GM10266 (cell line): ENCODE results near the gene IRX3.

Source experiments
- DNase-seq: peaks from one replicate; pipeline ENCODE4 v3.0.0; 2012; ENCODE audit errors: extremely low spot score
- TF ChIP-seq, protein P1 (sequence below): IDR thresholded peaks from 2 replicates; pipeline ENCODE4 v1.5.1; 2012; ENCODE audit warnings: mild to moderate bottlenecking, low read depth; ENCODE audit not compliant: control insufficient read depth, insufficient read depth; ENCODE audit errors: missing control alignments

Gene IRX3

DNA sequence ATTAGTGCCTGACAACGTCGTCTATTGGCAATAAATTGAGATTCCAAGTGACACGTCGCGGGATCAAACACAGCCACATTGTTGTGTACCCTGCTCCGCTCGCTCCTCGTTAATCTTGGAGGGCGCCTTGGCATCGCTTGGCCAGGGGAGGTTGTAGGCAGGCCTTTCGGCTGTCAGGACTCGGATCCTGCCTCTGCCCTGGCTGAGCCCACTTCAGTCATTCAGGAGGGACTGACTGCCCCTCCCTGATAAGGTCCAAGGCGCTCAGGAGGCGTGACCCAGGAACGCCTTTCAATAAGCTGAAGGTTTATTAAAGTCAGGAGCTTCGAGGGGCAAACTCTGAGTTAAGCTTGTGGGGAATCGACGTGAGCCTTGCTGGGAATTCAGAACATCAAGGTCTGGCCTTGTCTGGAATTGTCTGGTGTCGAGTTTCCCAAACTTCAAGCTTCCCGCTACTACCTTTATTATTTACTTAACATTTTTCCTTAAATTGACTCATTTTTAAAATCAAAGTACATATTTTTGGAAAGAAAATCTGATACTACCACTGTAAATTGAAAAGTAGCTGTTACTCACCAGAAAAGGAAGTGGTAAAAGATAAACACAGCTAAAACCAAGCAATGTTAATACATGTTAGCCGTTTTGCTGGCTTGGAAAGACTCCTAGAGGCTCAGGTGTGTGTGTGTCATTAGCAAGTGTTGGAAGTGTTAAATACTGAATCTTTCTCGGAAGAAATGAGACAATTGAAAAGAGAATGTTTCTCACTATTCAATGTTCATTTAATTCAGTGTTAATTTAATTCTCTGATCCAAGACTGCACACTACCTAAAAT is 5.3 kb upstream of the IRX3 start:
- DNase-seq, result no peak
- TF ChIP-seq, protein P1, sequence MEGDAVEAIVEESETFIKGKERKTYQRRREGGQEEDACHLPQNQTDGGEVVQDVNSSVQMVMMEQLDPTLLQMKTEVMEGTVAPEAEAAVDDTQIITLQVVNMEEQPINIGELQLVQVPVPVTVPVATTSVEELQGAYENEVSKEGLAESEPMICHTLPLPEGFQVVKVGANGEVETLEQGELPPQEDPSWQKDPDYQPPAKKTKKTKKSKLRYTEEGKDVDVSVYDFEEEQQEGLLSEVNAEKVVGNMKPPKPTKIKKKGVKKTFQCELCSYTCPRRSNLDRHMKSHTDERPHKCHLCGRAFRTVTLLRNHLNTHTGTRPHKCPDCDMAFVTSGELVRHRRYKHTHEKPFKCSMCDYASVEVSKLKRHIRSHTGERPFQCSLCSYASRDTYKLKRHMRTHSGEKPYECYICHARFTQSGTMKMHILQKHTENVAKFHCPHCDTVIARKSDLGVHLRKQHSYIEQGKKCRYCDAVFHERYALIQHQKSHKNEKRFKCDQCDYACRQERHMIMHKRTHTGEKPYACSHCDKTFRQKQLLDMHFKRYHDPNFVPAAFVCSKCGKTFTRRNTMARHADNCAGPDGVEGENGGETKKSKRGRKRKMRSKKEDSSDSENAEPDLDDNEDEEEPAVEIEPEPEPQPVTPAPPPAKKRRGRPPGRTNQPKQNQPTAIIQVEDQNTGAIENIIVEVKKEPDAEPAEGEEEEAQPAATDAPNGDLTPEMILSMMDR, result no peak

DNA sequence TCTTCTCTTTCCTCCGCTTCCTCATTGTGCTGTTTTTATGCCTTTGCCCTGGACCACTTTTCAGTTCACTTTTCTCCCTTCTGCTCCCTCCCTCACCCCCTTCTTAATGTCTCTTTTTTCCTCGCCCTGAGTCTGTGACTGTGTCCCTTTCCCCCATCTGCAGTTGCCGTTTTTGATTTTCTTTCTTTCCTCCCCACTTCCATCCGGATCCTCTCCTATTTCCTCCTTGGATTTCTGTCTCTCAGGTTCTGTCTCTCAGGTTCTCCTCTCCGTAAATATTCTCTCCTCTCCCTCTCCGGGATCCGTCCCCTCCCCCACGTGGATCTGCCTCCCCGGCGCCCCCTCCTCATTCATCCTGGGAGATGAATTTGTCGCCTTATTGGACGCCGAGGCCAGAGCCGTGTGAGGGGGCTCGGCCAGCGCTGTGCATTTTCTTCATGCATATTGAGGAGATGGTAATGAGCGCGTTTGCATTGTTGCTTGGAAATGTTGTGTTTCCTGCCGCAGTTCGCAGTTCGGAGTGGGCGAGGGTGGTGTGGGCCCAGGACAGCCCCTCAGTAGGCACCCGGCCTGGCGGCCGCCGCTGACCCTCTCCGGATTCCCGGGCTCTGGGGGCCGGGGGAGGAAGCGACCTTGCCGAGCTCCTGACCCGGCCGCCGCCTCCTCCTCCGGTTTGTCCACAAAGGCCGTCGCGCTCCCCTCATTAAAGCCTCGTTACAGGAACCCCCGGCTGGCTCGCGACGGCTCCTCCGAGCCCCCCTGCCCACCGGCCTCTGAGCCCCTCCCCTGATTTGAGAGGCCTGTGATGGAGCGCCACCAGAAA is 4.5 kb upstream of the IRX3 start:
- TF ChIP-seq, protein P1, result no peak
- no peak for DNase-seq

DNA sequence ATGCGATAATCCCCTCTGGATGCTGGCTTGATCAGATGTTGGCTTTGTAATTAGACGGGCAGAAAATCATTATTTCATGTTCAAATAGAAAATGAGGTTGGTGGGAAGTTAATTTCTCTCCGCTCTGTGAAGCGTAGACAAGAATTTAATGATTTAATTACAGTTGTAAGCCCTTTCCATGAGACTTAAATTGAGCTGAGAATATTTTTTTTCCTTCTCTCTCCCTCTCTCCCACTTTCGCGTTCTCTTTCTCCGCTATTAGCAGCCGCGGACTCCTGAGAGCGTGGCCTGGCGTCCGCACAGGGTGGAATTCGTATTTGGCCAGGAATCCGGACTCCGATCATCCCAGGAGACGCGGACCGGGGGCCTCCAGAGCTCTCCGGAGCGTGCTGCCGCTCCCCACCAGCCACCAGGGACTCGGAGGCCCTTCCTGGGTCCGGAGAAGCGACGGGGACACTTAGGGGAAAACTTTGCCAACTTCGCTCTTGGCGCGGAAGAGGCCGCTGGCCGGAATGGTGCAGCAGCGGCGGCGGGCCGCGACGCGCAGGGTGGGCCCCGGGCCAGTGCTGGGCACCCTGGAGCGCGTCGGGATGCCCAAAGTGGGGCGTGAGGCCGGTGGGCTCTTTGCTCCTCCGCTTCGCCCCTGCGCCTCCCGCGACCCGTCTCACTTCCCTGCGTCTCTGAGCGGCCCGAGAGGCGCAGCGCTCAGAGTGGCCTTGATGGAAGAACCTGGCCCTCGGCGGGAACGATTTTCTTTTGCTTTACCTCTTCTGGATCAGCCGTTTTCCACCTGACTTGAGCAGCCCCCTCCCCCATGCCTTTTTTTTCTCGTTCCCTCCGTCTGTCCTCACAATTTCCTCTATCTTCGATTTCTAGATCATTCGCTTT is 3.6 kb upstream of the IRX3 start:
- TF ChIP-seq, protein P1, result no peak
- DNase-seq, result no peak

DNA sequence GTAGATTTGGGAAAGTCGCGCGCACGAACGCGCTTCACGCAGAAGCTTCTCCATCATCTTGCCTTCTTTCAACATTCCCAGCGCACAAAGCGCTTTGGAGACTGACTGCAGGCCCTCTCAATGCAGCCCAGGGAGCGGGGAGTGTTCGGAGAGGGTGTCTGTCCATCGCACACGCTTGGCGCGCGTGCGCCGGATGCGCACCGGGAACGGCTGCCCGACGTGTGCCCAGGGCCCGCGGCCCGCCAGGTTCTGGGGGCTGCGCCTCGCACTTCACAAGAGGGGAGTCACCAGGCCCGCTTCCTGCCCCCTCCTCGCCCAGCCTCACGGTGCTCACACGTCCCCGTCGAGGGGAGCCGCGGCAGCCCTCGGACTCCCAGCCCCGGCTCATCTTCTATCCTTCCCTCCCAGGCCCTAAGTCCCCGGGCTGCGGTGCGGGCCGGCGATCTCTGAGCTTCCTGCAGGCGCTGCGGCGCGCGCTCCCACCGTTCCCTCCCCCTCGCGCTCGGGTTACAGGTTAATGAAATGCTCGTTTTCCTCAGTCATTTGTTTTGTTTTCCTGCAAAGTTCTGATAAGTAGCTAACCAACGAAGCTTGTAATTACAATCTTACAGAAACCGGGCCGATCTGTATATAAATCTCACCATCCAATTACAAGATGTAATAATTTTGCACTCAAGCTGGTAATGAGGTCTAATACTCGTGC is 2.8 kb upstream of the IRX3 start:
- DNase-seq, result no peak
- TF ChIP-seq, protein P1, result no peak

DNA sequence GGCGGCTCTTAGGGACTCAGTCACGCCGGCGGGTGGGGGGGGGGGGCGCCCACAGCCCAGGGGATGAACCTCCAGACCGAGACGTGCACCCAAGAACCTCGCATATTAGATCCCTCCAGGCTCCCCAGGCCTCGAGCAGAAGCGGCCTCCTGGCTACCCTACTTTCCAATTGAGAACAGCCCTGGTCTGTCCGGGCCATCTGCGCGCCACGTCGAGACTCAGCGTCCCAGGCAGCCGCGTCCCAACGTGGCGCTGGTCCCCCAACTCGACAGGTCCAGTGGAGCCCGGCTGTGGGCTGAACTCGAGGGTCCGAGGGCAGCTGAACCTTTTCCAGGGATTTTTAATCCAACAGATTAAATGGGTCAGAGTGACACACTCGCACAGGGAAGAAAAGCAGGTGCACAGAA is 2.3 kb upstream of the IRX3 start:
- TF ChIP-seq, protein P1, result no peak
- no peak for DNase-seq

DNA sequence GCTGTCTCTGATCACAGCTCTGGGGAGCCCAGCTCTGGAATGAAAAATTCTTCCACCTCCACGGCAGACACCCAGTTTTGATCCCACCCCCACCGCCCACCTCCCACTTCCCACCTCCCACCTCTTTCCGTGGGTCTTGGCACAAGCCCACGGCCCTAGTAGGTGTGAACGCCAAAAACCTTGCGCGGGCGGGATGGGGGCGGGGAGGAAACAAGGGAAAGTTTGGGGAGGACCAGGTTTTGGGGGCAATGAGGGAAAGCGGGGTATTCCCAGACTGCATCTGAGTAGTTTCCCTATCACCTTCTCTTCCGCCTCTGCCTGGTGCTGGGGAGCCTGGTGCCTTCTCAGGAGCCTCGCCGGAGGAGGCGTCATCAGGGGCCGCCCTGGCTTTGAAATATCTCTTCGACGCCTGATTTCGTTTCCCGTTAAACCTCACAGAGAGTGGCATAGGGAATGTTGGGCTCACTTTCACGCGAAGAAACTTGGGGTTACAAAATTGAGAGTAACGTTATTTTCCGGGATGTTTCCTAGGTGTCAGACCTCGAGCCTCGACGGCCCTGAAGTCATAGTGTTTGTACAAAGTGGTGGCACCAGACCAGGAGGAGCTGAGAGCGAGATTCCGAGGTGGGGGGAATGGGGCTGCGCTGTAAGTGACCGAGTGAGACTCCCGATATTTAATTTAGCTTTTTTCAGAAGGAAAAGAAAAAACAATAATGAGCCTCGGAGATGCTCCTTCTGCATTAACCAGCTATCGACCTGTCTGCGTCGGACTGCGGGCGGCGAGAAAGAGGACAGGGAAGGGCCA is 1.6 kb upstream of the IRX3 start:
- TF ChIP-seq, protein P1, result no peak

More for the DNA sequence above, 1.6 kb upstream of the IRX3 start:
- peak; percentile 51 for DNase-seq
